Anterior cingulate cortex (tissue), 58 donors: Measurements from ENCODE around the gene NDUFAF5.
"Not testable (repeated sequence)": the region's sequence is repeated elsewhere in the genome, so short reads cannot be mapped to it uniquely, and the experiment has no call there.

Experiments used
- DNase-seq, 58 donors: peaks; one replicate each; lab custom pipeline; 2025; lab: John Stamatoyannopoulos, UW

The NDUFAF5 gene

GRCh38 chr20:13784893-13785715 is at the start of gene NDUFAF5, which contains the start of gene ESF1:
TSS of gene NDUFAF5 (plus strand) at chr20:13785028. CDS start at chr20:13785069, 41 bp downstream.
TSS of gene ESF1 (minus strand) at chr20:13784919. CDS start at chr20:13783140, 1,779 bp downstream.
- DNase-seq: peak; percentile 53 to 98 (median 92)

- no peak for DNase-seq
These were observed 49.0 kb upstream of the NDUFAF5 start for GRCh38 chr20:13735826-13736225.

GRCh38 chr20:13736436-13737191 is 48.2 kb upstream of the NDUFAF5 start:
- no peak for DNase-seq

- DNase-seq: not testable (repeated sequence)
These were observed 46.6 kb upstream of the NDUFAF5 start for GRCh38 chr20:13738187-13738586.

- no peak for DNase-seq
These were observed 44.8 kb upstream of the NDUFAF5 start for GRCh38 chr20:13739731-13740649.

GRCh38 chr20:13741879-13742278 is 42.9 kb upstream of the NDUFAF5 start:
- DNase-seq: no peak

- no peak for DNase-seq
These were observed 40.5 kb upstream of the NDUFAF5 start for GRCh38 chr20:13744352-13744751.

- no peak for DNase-seq
These were observed 39.0 kb upstream of the NDUFAF5 start for GRCh38 chr20:13745784-13746183.

GRCh38 chr20:13749811-13750210 is 35.0 kb upstream of the NDUFAF5 start:
- no peak for DNase-seq

GRCh38 chr20:13753436-13754036 is 31.3 kb upstream of the NDUFAF5 start:
- no peak for DNase-seq

GRCh38 chr20:13755809-13756208 is 29.0 kb upstream of the NDUFAF5 start:
- no peak for DNase-seq

- DNase-seq: no peak
These were observed 28.3 kb upstream of the NDUFAF5 start for GRCh38 chr20:13756551-13756950.

GRCh38 chr20:13758884-13759283 is 25.9 kb upstream of the NDUFAF5 start:
- no peak for DNase-seq

- not testable (repeated sequence) for DNase-seq
These were observed 24.3 kb upstream of the NDUFAF5 start for GRCh38 chr20:13760451-13760946.

GRCh38 chr20:13765299-13765698 is 19.5 kb upstream of the NDUFAF5 start:
- DNase-seq: no peak

GRCh38 chr20:13765868-13766416 is 18.9 kb upstream of the NDUFAF5 start:
- DNase-seq: no peak

GRCh38 chr20:13770141-13770540 is 14.7 kb upstream of the NDUFAF5 start:
- DNase-seq: no peak

- DNase-seq: no peak
These were observed 12.9 kb upstream of the NDUFAF5 start for GRCh38 chr20:13771853-13772453.

GRCh38 chr20:13772529-13772928 is 12.3 kb upstream of the NDUFAF5 start:
- no peak for DNase-seq
